Measurements from ENCODE around the gene GMPPA.

GMPPA gene

DNA sequence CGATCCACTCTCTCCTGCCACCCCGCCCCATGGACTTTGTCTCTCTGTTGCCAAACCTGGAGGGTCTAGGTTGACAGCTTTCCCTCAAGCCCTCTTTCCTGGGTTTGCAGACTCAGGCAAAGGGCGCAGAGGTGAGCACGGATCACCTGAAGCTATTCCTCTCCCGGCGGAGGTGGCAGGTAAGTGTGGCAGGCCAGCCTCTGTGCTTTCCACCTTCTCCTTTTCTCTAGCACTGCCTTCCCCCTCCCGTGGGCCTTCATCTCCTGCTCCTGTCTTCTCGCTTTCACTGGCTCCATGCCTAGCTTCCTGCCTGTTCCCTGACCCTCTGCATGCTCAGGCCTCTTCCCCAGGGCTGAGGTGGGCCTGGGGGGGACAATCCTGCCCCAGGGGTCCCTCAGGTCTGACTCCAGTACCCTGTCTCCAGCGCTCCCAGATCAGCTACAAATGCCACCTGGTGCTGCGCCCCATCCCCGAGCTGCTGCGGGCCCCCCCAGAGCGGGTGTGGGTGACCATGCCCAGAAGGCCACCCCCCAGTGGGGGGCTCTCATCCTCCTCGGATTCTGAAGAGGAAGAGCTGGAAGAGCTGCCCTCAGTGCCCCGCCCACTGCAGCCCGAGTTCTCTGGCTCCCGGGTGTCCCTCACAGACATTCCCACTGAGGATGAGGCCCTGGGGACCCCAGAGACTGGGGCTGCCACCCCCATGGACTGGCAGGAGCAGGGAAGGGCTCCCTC is 15.9 kb upstream of the GMPPA start:
- DNase-seq (ENCODE audit: low read depth, low spot score), result no peak
- H3K4me3 ChIP-seq (ENCODE audit: low read length), result no peak overlapping the region

DNA sequence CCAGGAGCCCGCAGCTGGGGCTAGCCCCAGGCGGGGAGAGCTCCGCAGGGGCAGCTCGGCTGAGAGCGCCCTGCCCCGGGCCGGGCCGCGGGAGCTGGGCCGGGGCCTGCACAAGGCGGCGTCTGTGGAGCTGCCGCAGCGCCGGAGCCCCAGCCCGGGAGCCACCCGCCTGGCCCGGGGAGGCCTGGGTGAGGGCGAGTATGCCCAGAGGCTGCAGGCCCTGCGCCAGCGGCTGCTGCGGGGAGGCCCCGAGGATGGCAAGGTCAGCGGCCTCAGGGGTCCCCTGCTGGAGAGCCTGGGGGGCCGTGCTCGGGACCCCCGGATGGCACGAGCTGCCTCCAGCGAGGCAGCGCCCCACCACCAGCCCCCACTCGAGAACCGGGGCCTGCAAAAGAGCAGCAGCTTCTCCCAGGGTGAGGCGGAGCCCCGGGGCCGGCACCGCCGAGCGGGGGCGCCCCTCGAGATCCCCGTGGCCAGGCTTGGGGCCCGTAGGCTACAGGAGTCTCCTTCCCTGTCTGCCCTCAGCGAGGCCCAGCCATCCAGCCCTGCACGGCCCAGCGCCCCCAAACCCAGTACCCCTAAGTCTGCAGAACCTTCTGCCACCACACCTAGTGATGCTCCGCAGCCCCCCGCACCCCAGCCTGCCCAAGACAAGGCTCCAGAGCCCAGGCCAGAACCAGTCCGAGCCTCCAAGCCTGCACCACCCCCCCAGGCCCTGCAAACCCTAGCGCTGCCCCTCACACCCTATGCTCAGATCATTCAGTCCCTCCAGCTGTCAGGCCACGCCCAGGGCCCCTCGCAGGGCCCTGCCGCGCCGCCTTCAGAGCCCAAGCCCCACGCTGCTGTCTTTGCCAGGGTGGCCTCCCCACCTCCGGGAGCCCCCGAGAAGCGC is 15.0 kb upstream of the GMPPA start:
- DNase-seq (ENCODE audit: low read depth, low spot score), result no peak
- H3K4me3 ChIP-seq (ENCODE audit: low read length), result no peak overlapping the region

- no peak for DNase-seq (ENCODE audit: low read depth, low spot score)
- H3K4me3 ChIP-seq (ENCODE audit: low read length), result no peak overlapping the region
Measured at GRCh38 chr2:219484343-219485200, 14.1 kb upstream of the GMPPA start.

DNA sequence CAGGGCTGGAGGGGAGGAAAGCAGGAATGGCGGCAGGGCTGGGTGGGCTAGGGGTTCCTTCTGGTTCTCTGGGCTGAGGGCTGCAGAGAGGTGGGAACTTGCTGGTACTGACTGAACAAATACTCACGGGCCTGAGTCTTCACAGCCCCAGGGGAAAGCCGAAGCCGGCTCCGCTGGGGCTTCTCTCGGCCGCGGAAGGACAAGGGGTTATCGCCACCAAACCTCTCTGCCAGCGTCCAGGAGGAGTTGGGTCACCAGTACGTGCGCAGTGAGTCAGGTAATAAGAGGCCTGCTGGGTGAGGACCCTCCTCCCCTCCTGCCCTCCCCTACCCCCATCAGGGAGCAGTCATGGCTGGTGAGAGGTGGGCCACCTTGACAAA is 13.5 kb upstream of the GMPPA start:
- no peak overlapping the region for H3K4me3 ChIP-seq (ENCODE audit: low read length)
- DNase-seq (ENCODE audit: low read depth, low spot score), result no peak

- H3K4me3 ChIP-seq (ENCODE audit: low read length), result no peak overlapping the region
- no peak for DNase-seq (ENCODE audit: low read depth, low spot score)
Measured at GRCh38 chr2:219486380-219486959, 12.2 kb upstream of the GMPPA start.

DNA sequence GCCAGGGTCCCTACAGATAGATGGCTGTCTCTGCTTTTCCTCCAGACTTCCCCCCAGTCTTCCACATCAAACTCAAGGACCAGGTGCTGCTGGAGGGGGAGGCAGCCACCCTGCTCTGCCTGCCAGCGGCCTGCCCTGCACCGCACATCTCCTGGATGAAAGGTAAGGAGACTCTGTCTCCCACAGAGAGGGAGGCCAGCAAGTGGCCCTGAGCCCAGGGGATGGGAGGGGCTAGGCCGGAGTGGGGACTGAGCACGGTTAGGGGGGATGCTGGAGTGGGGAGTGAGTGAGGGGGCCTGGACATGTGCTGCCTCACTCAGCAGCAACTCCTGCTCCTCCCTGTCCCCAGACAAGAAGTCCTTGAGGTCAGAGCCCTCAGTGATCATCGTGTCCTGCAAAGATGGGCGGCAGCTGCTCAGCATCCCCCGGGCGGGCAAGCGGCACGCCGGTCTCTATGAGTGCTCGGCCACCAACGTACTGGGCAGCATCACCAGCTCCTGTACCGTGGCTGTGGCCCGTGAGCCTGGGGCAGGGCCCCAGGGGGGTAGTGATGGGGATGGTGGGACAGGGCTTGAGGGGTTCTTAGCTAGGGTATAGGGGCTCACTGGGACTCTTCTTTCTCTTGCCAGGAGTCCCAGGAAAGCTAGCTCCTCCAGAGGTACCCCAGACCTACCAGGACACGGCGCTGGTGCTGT is 10.4 kb upstream of the GMPPA start:
- DNase-seq (ENCODE audit: low read depth, low spot score), result no peak
- no peak overlapping the region for H3K4me3 ChIP-seq (ENCODE audit: low read length)

DNA sequence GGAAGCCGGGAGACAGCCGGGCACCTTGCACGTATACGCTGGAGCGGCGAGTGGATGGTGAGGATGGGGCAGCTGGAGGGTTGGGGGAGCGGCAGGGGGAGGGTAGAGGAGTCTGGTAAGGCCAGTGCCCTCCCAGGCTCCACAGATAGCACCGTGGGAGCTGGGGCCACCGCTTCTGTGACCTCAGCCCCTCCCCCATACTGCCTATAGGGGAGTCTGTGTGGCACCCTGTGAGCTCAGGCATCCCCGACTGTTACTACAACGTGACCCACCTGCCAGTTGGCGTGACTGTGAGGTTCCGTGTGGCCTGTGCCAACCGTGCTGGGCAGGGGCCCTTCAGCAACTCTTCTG is 9.9 kb upstream of the GMPPA start:
- no peak overlapping the region for H3K4me3 ChIP-seq (ENCODE audit: low read length)
- no peak for DNase-seq (ENCODE audit: low read depth, low spot score)

DNA sequence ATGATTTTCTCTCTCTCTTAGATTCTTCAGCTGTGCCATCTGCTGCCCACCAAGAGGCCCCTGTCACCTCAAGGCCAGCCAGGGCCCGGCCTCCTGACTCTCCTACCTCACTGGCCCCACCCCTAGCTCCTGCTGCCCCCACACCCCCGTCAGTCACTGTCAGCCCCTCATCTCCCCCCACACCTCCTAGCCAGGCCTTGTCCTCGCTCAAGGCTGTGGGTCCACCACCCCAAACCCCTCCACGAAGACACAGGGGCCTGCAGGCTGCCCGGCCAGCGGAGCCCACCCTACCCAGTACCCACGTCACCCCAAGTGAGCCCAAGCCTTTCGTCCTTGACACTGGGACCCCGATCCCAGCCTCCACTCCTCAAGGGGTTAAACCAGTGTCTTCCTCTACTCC is 9.4 kb upstream of the GMPPA start:
- DNase-seq (ENCODE audit: low read depth, low spot score), result no peak
- H3K4me3 ChIP-seq (ENCODE audit: low read length), result no peak overlapping the region

- H3K4me3 ChIP-seq (ENCODE audit: low read length), result no peak overlapping the region
- no peak for DNase-seq (ENCODE audit: low read depth, low spot score)
Measured at GRCh38 chr2:219490186-219490585, 8.5 kb upstream of the GMPPA start.

GRCh38 chr2:219490600-219491130 is 8.0 kb upstream of the GMPPA start:
- H3K4me3 ChIP-seq (ENCODE audit: low read length), result no peak overlapping the region
- DNase-seq (ENCODE audit: low read depth, low spot score), result no peak

DNA sequence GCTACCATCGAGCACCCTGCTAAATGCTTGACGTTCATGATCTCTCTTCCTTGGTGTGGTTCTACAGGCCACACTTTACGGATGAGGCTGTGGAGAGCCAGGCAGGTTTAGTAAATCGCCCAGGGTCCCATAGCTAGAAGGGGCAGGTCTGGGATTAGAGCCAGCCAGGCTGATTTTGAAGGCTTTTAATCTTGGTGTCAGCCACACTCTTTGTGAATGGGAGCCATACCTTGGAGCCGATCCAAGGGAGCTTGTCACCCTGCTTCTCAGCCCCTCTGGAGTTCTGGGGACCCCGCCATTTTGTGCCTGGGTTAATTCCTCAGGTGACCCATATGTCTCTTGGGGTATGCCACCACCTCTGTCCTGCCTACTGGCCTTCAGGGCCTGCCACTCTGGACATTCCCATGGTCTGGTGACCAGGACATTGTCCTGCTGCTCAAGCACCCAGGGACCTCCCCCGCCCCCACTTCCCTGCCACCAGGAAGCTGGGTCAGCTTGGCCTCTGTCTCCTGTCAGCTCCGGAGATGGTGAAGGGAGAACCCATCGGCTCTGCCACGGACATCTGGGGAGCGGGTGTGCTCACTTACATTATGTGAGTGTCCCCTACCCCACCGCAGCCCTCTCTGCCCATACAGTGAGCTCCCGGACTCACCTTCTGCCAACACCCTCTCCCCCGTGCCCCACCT is 7.3 kb upstream of the GMPPA start:
- no peak for DNase-seq (ENCODE audit: low read depth, low spot score)
- H3K4me3 ChIP-seq (ENCODE audit: low read length), result no peak overlapping the region

- no peak for DNase-seq (ENCODE audit: low read depth, low spot score)
- H3K4me3 ChIP-seq (ENCODE audit: low read length), result no peak overlapping the region
Measured at GRCh38 chr2:219492575-219492974, 6.1 kb upstream of the GMPPA start.

- H3K4me3 ChIP-seq (ENCODE audit: low read length), result no peak overlapping the region
- no peak for DNase-seq (ENCODE audit: low read depth, low spot score)
Measured at GRCh38 chr2:219493086-219493485, 5.6 kb upstream of the GMPPA start.

DNA sequence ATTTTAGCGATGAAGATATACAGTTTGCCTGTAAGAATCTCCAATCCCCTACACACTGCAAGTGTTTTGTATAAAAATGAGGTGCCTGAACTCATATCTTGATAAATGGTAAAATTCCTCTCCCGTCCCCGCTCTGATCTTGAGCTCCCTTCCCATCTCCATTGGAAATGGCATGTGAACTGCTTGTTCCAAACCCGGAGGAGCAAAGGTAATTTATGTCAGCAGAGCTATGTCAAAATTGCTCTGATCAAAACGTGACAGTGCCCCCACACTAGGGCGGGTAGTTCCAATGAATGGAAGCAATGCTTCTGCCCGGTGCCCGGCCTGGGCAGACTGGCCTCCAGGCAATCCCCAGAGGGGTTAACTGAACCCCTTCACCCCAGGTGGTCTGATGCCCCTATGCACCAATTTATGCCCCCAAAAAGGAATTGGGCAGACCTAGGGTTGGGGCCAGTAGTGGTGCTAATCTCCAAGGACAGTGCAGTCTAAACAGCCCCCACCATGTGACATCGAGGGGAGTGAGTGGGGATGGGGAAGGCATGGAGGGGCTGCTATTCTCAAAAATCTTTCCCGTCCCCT is 3.6 kb upstream of the GMPPA start:
- no peak overlapping the region for H3K4me3 ChIP-seq (ENCODE audit: low read length)
- DNase-seq (ENCODE audit: low read depth, low spot score), result no peak

DNA sequence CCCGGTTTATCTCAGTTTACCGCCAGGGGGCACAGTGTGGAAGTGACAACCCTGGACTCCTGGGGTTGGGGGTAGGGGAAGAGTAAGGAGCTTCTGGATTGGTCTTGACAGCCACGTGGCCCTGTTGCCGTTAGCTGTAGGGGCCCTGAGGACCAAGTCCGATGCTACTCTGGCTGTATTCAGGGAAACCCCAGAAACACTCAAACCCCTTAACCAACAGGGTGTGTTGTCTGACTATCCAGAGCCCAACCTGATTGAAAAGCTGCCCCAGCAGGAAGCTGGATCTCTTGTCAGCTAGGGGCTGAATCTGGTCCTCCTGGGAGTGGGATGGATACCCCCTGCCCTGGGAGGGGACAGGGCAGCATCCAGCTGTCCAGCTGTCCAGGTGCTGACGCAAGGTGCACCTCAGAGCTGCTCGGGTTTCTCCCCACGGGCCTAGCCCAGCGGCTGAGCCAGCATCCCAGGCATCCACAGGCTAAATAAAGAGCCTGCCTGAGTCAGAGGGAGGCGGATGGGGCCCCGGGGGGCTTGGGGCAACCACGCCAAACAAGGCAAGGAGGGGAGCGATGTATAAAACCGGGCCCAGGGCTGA is 3.1 kb upstream of the GMPPA start:
- DNase-seq (ENCODE audit: low read depth, low spot score), result peak; percentile 74
- H3K4me3 ChIP-seq (ENCODE audit: low read length), result no peak overlapping the region

DNA sequence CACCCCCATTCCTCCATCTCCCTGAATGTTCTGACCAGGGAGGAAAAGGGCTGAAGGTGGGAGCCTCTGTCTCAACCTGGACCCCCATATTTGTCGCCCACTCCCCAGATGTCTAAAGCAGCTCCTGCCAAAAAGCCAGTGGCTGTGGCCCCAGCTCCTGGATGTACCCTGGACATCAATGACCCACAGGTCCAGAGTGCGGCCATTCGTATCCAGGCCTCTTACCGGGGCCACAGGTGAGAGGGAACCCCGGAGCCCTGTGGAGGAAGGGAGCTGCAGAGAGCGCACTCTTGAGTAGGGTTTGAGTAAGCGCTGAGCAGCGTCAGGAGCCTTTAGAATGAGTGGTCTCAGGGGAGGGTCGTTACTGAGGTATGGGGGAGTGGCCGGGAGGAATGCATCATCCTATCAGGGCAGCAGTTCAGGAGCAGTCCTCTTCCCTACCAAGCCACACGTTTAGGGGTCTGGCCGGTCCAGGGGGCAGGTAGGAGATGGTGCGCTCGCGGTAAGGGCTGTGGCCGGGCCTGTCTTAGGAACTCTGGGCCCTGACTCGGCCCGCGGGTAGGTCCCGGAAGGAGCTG is 2.4 kb upstream of the GMPPA start:
- H3K4me3 ChIP-seq (ENCODE audit: low read length), result no peak overlapping the region
- no peak for DNase-seq (ENCODE audit: low read depth, low spot score)

GRCh38 chr2:219496825-219497494 is 1.7 kb upstream of the GMPPA start:
- H3K4me3 ChIP-seq (ENCODE audit: low read length), result no peak overlapping the region

More at GRCh38 chr2:219496825-219497494, 1.7 kb upstream of the GMPPA start:
- DNase-seq (ENCODE audit: low read depth, low spot score), result no peak

Measured in Jurkat, Clone E6-1 (cell line).